ENCODE results near the gene DPP3. TPM values are rescaled to one million over a fixed set of nuclear protein-coding genes. Genes with fewer than 3 reads are reported as not detected.
"Not testable (repeated sequence)": the region's sequence is repeated elsewhere in the genome, so short reads cannot be mapped to it uniquely, and the experiment has no call there.

DPP3 gene
- polyA plus RNA-seq, 1 donor: 28.8 TPM

DNA sequence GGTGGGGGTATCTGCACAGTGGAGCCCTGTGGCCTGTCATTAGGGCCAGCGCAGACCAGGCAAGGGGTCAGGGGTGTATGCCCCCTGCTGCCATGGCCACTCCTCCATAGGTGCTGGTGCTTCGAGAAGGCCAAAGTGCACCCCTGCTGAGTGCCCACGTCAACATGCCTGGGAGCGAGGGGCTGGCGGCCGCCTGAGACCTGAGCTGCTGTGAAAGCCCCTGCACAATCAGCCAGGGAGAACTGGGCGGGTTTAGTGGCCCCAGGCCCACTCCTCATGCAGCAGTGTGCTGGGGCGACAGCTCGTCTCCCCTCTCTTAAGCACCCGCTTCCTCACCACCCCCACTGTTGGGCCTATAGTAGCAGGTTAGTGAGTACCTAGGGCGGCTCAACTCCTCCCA lies 51.6 kb downstream of the DPP3 start:
- Histone ChIP-seq H3K4me3 (ENCODE audit: low read length) (no peak overlapping the region), H3K27ac (ENCODE audit: low read length) (no peak overlapping the region), H3K27me3 (ENCODE audit: control insufficient read depth, insufficient read depth, low read length) (no peaks in the 10 kb centered on the region), H3K4me1 (ENCODE audit: control insufficient read depth, insufficient read depth, low read length) (no peaks in the 10 kb centered on the region), H3K9me3 (ENCODE audit: control insufficient read depth, low read depth, low read length) (no peaks in the 10 kb centered on the region), H3K36me3 (ENCODE audit: control insufficient read depth, insufficient read depth, low read length) (peaks cover 41% of the 10 kb centered on the region)
- no CpG with 5 or more reads among the region's 11 CpGs for WGBS (ENCODE audit: insufficient coverage, low lambda C conversion rate)
- DNase-seq: no peak

- DNase-seq: no peak
- Histone ChIP-seq H3K4me1 (ENCODE audit: control insufficient read depth, insufficient read depth, low read length) (no peaks in the 10 kb centered on the region), H3K36me3 (ENCODE audit: control insufficient read depth, insufficient read depth, low read length) (peaks cover 42% of the 10 kb centered on the region), H3K4me3 (ENCODE audit: low read length) (no peak overlapping the region), H3K27me3 (ENCODE audit: control insufficient read depth, insufficient read depth, low read length) (no peaks in the 10 kb centered on the region), H3K27ac (ENCODE audit: low read length) (no peak overlapping the region), H3K9me3 (ENCODE audit: control insufficient read depth, low read depth, low read length) (no peaks in the 10 kb centered on the region)
- no CpG with 5 or more reads among the region's 6 CpGs for WGBS (ENCODE audit: insufficient coverage, low lambda C conversion rate)
Measured at GRCh38 chr11:66532784-66533183, 52.5 kb downstream of the DPP3 start.

GRCh38 chr11:66539170-66539869 lies 59.1 kb downstream of the DPP3 start:
- H3K27me3 ChIP-seq (ENCODE audit: control insufficient read depth, insufficient read depth, low read length): no peaks in the 10 kb centered on the region
- no CpG with 5 or more reads among the region's 16 CpGs for WGBS (ENCODE audit: insufficient coverage, low lambda C conversion rate)
- DNase-seq: no peak
- no peaks in the 10 kb centered on the region for H3K9me3 ChIP-seq (ENCODE audit: control insufficient read depth, low read depth, low read length)
- peaks cover 9% of the 10 kb centered on the region for H3K4me1 ChIP-seq (ENCODE audit: control insufficient read depth, insufficient read depth, low read length)
- peaks cover 33% of the 10 kb centered on the region for H3K36me3 ChIP-seq (ENCODE audit: control insufficient read depth, insufficient read depth, low read length)
- H3K4me3 ChIP-seq (ENCODE audit: low read length): no peak overlapping the region
- H3K27ac ChIP-seq (ENCODE audit: low read length): no peak overlapping the region

- Histone ChIP-seq H3K9me3 (ENCODE audit: control insufficient read depth, low read depth, low read length) (no peaks in the 10 kb centered on the region), H3K4me1 (ENCODE audit: control insufficient read depth, insufficient read depth, low read length) (peaks cover 9% of the 10 kb centered on the region), H3K36me3 (ENCODE audit: control insufficient read depth, insufficient read depth, low read length) (peaks cover 33% of the 10 kb centered on the region), H3K4me3 (ENCODE audit: low read length) (no peak overlapping the region), H3K27ac (ENCODE audit: low read length) (no peak overlapping the region), H3K27me3 (ENCODE audit: control insufficient read depth, insufficient read depth, low read length) (no peaks in the 10 kb centered on the region)
- no CpG with 5 or more reads among the region's 10 CpGs for WGBS (ENCODE audit: insufficient coverage, low lambda C conversion rate)
- DNase-seq: no peak
Measured at GRCh38 chr11:66539870-66540213, 59.6 kb downstream of the DPP3 start.

DNA sequence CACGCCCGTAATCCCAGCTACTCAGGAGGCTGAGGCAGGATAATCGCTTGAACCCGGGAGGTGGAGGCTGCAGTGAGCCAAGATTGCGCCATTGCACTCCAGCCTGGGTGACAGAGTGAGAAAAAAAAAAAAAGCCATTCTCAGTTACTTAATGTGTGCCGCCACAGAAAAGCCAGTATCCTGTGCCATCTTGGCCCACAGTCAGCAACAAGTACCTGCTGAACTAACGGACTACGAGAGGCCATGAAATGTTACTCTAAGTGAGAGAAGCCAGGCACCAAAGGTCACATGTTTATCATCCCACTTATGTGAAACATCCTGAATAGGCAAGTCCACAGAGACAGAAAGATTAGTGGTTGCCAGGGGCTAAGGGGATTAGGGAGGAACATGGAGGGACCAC lies 60.4 kb downstream of the DPP3 start:
- not testable (repeated sequence) for H3K27ac ChIP-seq (ENCODE audit: low read length); H3K4me3 ChIP-seq (ENCODE audit: low read length); H3K9me3 ChIP-seq (ENCODE audit: control insufficient read depth, low read depth, low read length); DNase-seq; H3K27me3 ChIP-seq (ENCODE audit: control insufficient read depth, insufficient read depth, low read length)
- H3K4me1 ChIP-seq (ENCODE audit: control insufficient read depth, insufficient read depth, low read length): peaks cover 15% of the 10 kb centered on the region
- WGBS (ENCODE audit: insufficient coverage, low lambda C conversion rate): no CpG with 5 or more reads among the region's 8 CpGs
- H3K36me3 ChIP-seq (ENCODE audit: control insufficient read depth, insufficient read depth, low read length): peaks cover 33% of the 10 kb centered on the region

DNA sequence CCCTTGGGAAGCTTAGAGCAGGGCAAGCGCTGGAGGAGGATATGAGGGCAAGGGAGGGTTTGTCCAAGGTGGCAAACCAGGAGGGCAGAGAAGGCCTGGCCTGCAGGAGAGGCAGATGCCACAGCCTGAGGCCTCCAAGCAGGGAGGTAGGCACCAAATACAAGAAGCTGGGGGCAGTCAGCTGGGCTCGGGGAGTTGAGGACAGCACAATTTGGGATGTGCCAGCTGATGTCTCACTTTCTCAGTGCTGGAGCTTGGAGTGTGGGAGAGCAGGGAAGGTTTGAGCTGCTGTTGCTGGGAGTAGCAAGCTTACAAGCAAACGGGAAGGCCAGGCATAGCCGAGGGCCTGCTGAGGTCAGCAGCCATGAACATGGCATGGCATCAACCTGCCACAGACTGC lies 61.7 kb downstream of the DPP3 start:
- H3K36me3 ChIP-seq (ENCODE audit: control insufficient read depth, insufficient read depth, low read length): peaks cover 27% of the 10 kb centered on the region
- DNase-seq: no peak
- no peak overlapping the region for H3K27ac ChIP-seq (ENCODE audit: low read length)
- no peaks in the 10 kb centered on the region for H3K9me3 ChIP-seq (ENCODE audit: control insufficient read depth, low read depth, low read length)
- WGBS (ENCODE audit: insufficient coverage, low lambda C conversion rate): no CpG with 5 or more reads among the region's 4 CpGs
- H3K4me3 ChIP-seq (ENCODE audit: low read length): no peak overlapping the region
- H3K27me3 ChIP-seq (ENCODE audit: control insufficient read depth, insufficient read depth, low read length): peaks cover 6% of the 10 kb centered on the region
- peaks cover 22% of the 10 kb centered on the region for H3K4me1 ChIP-seq (ENCODE audit: control insufficient read depth, insufficient read depth, low read length)

GRCh38 chr11:66542362-66542761 lies 62.1 kb downstream of the DPP3 start:
- peaks cover 26% of the 10 kb centered on the region for H3K4me1 ChIP-seq (ENCODE audit: control insufficient read depth, insufficient read depth, low read length)
- DNase-seq: no peak
- no peak overlapping the region for H3K27ac ChIP-seq (ENCODE audit: low read length)
- no peaks in the 10 kb centered on the region for H3K9me3 ChIP-seq (ENCODE audit: control insufficient read depth, low read depth, low read length)
- H3K36me3 ChIP-seq (ENCODE audit: control insufficient read depth, insufficient read depth, low read length): peaks cover 24% of the 10 kb centered on the region
- peaks cover 8% of the 10 kb centered on the region for H3K27me3 ChIP-seq (ENCODE audit: control insufficient read depth, insufficient read depth, low read length)
- H3K4me3 ChIP-seq (ENCODE audit: low read length): no peak overlapping the region
- WGBS (ENCODE audit: insufficient coverage, low lambda C conversion rate): 99% methylated on average over 8 of the region's 10 CpGs

DNA sequence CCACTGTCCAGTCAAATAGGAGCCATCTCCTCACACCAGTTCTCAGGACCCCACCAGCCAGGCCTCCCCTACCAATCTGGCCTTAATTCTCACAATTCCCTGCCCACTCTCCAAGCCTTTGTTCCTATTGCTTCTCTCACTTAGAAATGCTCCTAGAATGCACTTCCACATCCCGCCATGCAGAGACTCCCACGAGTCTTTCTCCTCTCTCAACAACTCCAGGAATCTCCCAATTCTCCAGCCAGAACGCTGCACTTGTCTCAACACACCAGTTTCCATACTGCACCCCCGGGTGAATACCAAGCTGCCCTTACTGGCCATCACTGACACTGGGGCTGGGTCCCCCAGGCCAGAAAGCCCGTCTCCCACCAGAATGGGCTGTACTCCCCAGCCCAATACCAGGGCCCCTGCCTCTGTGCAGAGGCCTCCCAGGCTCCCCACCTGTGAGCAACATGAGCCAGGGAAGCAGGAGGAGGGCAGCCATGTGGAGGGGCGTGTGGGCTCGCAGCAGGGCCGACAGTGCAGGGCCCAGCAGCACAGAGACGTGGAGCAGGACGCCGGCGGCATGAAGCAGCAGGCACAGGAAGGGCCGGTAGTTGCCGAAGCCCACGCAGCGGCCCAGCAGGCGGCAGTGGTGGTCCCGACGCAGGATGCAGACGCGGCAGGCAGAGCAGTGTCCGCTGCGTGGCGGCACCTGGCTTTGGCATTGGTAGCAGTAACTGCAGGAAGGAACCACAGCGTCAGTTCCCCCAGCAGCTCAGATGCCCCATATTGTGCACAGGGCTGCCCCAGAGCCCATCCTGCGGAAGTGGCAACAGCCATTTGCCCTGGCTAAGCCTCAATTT lies 63.3 kb downstream of the DPP3 start:
- 65% methylated on average over 2 of the region's 26 CpGs for WGBS (ENCODE audit: insufficient coverage, low lambda C conversion rate)
- Histone ChIP-seq H3K27ac (ENCODE audit: low read length) (no peak overlapping the region), H3K4me3 (ENCODE audit: low read length) (no peak overlapping the region), H3K9me3 (ENCODE audit: control insufficient read depth, low read depth, low read length) (no peaks in the 10 kb centered on the region), H3K4me1 (ENCODE audit: control insufficient read depth, insufficient read depth, low read length) (peaks cover 28% of the 10 kb centered on the region), H3K27me3 (ENCODE audit: control insufficient read depth, insufficient read depth, low read length) (peaks cover 8% of the 10 kb centered on the region), H3K36me3 (ENCODE audit: control insufficient read depth, insufficient read depth, low read length) (peaks cover 24% of the 10 kb centered on the region)
- DNase-seq: peak; percentile 48 to 49

DNA sequence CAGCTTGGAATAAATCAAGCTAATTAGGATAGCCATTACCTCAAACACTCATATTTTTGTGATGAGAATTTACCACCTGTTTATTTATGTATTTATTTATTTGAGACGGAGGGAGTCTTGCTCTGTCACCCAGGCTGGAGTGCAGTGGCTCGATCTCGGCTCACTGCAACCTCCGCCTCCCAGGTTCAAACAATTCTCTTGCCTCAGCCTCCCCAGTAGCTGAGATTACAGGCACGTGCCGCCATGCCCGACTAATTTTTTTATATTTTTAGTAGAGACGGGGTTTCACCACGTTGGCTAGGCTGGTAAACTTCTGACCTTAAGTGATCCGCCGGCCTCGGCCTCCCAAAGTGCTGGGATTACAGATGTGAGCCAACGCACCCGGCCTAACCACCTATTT lies 64.7 kb downstream of the DPP3 start:
- not testable (repeated sequence) for DNase-seq; H3K27me3 ChIP-seq (ENCODE audit: control insufficient read depth, insufficient read depth, low read length); H3K9me3 ChIP-seq (ENCODE audit: control insufficient read depth, low read depth, low read length); H3K27ac ChIP-seq (ENCODE audit: low read length)
- Histone ChIP-seq H3K4me3 (ENCODE audit: low read length) (peak overlapping the region; percentile 66), H3K4me1 (ENCODE audit: control insufficient read depth, insufficient read depth, low read length) (peaks cover 28% of the 10 kb centered on the region), H3K36me3 (ENCODE audit: control insufficient read depth, insufficient read depth, low read length) (peaks cover 15% of the 10 kb centered on the region)
- WGBS (ENCODE audit: insufficient coverage, low lambda C conversion rate): 50% methylated on average over 1 of the region's 14 CpGs

- H3K27me3 ChIP-seq (ENCODE audit: control insufficient read depth, insufficient read depth, low read length): peaks cover 8% of the 10 kb centered on the region
- H3K4me1 ChIP-seq (ENCODE audit: control insufficient read depth, insufficient read depth, low read length): peaks cover 28% of the 10 kb centered on the region
- H3K27ac ChIP-seq (ENCODE audit: low read length): no peak within 1 kb of the TSS
- H3K36me3 ChIP-seq (ENCODE audit: control insufficient read depth, insufficient read depth, low read length): peaks cover 13% of the 10 kb centered on the region
- DNase-seq: peak; percentile 93 to 96
- no peaks in the 10 kb centered on the region for H3K9me3 ChIP-seq (ENCODE audit: control insufficient read depth, low read depth, low read length)
- no CpG with 5 or more reads among the region's 71 CpGs for WGBS (ENCODE audit: insufficient coverage, low lambda C conversion rate)
- peak within 1 kb of the TSS; percentile 66 for H3K4me3 ChIP-seq (ENCODE audit: low read length)
Measured at GRCh38 chr11:66545701-66546367, 65.6 kb downstream of the DPP3 start, which contains the start of gene ZDHHC24. ZDHHC24 (minus strand) TSS chr11:66546048; CDS start chr11:66546003, 45 bp downstream.

All from large intestine (tissue), 3 donors.